Ascending aorta (tissue), 2 donors: ENCODE measurements around the gene PCP2. TPM values are rescaled to one million over a fixed set of nuclear protein-coding genes. Genes with fewer than 3 reads are reported as not detected.

Experiments used
- DNase-seq, 2 donors: peaks; one replicate each; pipeline ENCODE4 v3.0.0-alpha.2; 2019; ENCODE audit warnings: low spot score in 2 of 2
- H3K27ac ChIP-seq, 2 donors: fragments of 200-600 bp; sonication (generic); one replicate each; pipeline ENCODE4 v1.5.1; 2016 to 2017; ENCODE audit warnings: mild to moderate bottlenecking in 1 of 2
- H3K27me3 ChIP-seq: fragments of 200-600 bp; sonication (generic); one replicate; pipeline ENCODE4 v1.5.1; 2017
- H3K36me3 ChIP-seq, 2 donors: fragments of 200-600 bp; sonication (generic); one replicate each; pipeline ENCODE4 v1.5.1; 2016
- H3K4me1 ChIP-seq, 2 donors: fragments of 200-600 bp; sonication (generic); one replicate each; pipeline ENCODE4 v1.5.1; 2016 to 2017; ENCODE audit warnings: mild to moderate bottlenecking in 1 of 2
- H3K4me3 ChIP-seq, 2 donors: fragments of 200-600 bp; sonication (generic); one replicate each; pipeline ENCODE4 v1.5.1; 2016 to 2017; ENCODE audit warnings: mild to moderate bottlenecking in 1 of 2
- H3K9me3 ChIP-seq, 2 donors: fragments of 200-600 bp; sonication (generic); one replicate each; pipeline ENCODE4 v1.5.1; 2016
- CTCF ChIP-seq, 3 experiments: fragments of 200-600 bp in 2 of 3; fragments of 450-650 bp in 1 of 3; sonication (generic) in 2 of 3; IDR thresholded peaks; one replicate each; pipeline ENCODE4 v1.5.1; 2016 to 2019; ENCODE audit warnings: antibody characterized with exemption in 3 of 3, mild to moderate bottlenecking in 1 of 3, moderate library complexity in 1 of 3
- intact Hi-C: fragments of 100-400 bp; cut with DNase I; formaldehyde crosslinking; loops from one replicate; pipeline ENCODE4 v1.15.1; 2023
- total RNA-seq: library from RNA; depleted of rRNA; stranded (reverse); fragments of >200 nt; gene quantifications from one replicate; pipeline ENCODE4 v1.1.0, GENCODE V29; 2016

The PCP2 gene
- total RNA-seq, 1 donor from 2014 or later, result not detected

GRCh38 chr19:7612282-7613274 lies 20.9 kb downstream of the PCP2 start:
- H3K27ac ChIP-seq, result no peak overlapping the region

GRCh38 chr19:7611541-7612279 lies 21.8 kb downstream of the PCP2 start:
- no peak for TF ChIP-seq CTCF (IDR thresholded peaks at IDR 0.05)
- no peaks in the 10 kb centered on the region for H3K4me1 ChIP-seq
- intact Hi-C loops, result no loop called here
- H3K4me3 ChIP-seq, result no peak overlapping the region
- H3K27me3 ChIP-seq, result no peaks in the 10 kb centered on the region
- no peak for DNase-seq
- H3K9me3 ChIP-seq, result no peaks in the 10 kb centered on the region
- H3K27ac ChIP-seq, result no peak overlapping the region
- no peaks in the 10 kb centered on the region for H3K36me3 ChIP-seq

More at GRCh38 chr19:7612282-7613274, 20.9 kb downstream of the PCP2 start:
- no peaks in the 10 kb centered on the region for H3K27me3 ChIP-seq
- H3K9me3 ChIP-seq, result no peaks in the 10 kb centered on the region
- TF ChIP-seq CTCF (IDR thresholded peaks at IDR 0.05), result no peak
- DNase-seq, result no peak
- H3K36me3 ChIP-seq, result peaks cover 0 to 3% of the 10 kb centered on the region in 2 donors
- intact Hi-C loops, result no loop called here
- no peak overlapping the region for H3K4me3 ChIP-seq
- no peaks in the 10 kb centered on the region for H3K4me1 ChIP-seq

- H3K4me1 ChIP-seq, result no peaks in the 10 kb centered on the region
- no peaks in the 10 kb centered on the region for H3K9me3 ChIP-seq
- no peaks in the 10 kb centered on the region for H3K36me3 ChIP-seq
- H3K27me3 ChIP-seq, result no peaks in the 10 kb centered on the region
- no peak for TF ChIP-seq CTCF (IDR thresholded peaks at IDR 0.05)
- H3K27ac ChIP-seq, result no peak overlapping the region
- no peak overlapping the region for H3K4me3 ChIP-seq
- intact Hi-C loops, result no loop called here
- DNase-seq, result no peak
Observed at GRCh38 chr19:7610491-7611240, 22.9 kb downstream of the PCP2 start.

DNA sequence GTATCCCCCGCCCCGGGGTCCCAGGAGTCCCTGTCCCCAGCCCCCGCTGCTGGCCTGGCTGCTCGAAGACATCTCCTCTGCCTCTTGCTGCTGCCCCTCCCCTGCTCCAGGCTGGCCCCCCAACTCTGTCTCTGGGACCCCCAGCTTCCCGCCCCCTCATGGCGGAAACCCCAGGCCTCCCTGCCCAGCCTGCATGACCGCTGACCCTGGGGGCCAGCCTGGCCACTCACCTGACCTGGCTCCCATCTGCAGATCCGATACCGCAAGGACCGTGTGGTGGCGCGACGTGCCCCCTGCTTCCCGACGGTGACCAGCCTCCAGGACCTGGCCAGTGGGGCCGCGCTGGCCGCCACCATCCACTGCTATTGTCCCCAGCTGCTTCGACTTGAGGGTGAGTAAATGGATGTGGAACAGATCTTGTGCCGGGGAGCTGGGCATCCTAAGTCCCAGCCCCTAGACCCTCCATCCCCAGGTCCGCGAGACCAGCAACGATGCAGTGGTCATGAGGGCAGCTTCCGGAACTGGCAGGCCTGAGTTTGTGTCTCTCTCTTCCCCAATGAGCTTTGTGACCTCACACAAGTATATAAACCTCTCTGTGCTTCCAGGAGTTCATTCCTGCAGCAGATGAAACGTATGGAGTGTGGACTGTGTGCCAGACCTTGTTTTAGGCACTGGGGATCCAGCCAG lies 25.5 kb downstream of the PCP2 start:
- H3K4me1 ChIP-seq, result no peaks in the 10 kb centered on the region
- no peaks in the 10 kb centered on the region for H3K36me3 ChIP-seq
- H3K27me3 ChIP-seq, result peaks cover under 1% of the 10 kb centered on the region
- no peaks in the 10 kb centered on the region for H3K9me3 ChIP-seq
- intact Hi-C loops, result no loop called here
- H3K4me3 ChIP-seq, result no peak overlapping the region
- no peak for TF ChIP-seq CTCF (IDR thresholded peaks at IDR 0.05)
- DNase-seq, result no peak
- H3K27ac ChIP-seq, result no peak overlapping the region
